A673 (cell line): ENCODE data around the gene PSORS1C1. TPM values are rescaled to one million over a fixed set of nuclear protein-coding genes. Genes with fewer than 3 reads are reported as not detected.

Experiments
- BruUV-seq: library from RNA; stranded (reverse); fragments of 400-500 nt; replicated peaks from 2 replicates; lab custom pipeline; 2021; lab: Mats Ljungman, UMichigan
- CTCF ChIA-PET: fragments of 300-600 bp; sonication (Branson Sonifier 250); formaldehyde crosslinking; loops from one replicate; lab custom pipeline; 2022; ENCODE audit warnings: antibody characterized with exemption; lab: Charles Lee
- POLR2A ChIA-PET: fragments of 300-600 bp; sonication (Branson Sonifier 250); formaldehyde crosslinking; loops from one replicate; lab custom pipeline; 2022; ENCODE audit warnings: antibody characterized with exemption; ENCODE audit not compliant: low non-redundant PET; lab: Charles Lee
- DNase-seq: peaks from one replicate; pipeline ENCODE4 v3.0.0-alpha.2; 2015; ENCODE audit warnings: low spot score
- H3K27ac ChIP-seq: fragments of 200-600 bp; sonication (generic); 2 replicates; pipeline ENCODE4 v1.5.1; 2016; ENCODE audit warnings: mixed run types, low read depth, mild to moderate bottlenecking, mixed read lengths, antibody characterized with exemption, low read length; ENCODE audit not compliant: poor library complexity, severe bottlenecking
- H3K27me3 ChIP-seq: fragments of 200-600 bp; sonication (generic); replicated peaks from 2 replicates; pipeline ENCODE4 v1.6.1; 2017; ENCODE audit warnings: mixed run types, low read depth, mild to moderate bottlenecking, mixed read lengths, antibody characterized with exemption, low read length; ENCODE audit not compliant: insufficient read depth, poor library complexity
- H3K36me3 ChIP-seq: fragments of 200-600 bp; sonication (generic); 2 replicates; pipeline ENCODE4 v1.6.1; 2016; ENCODE audit warnings: mixed run types, mild to moderate bottlenecking, mixed read lengths, antibody characterized with exemption, low read length; ENCODE audit not compliant: insufficient read depth, poor library complexity, severe bottlenecking
- H3K4me1 ChIP-seq: fragments of 200-600 bp; sonication (generic); 2 replicates; pipeline ENCODE4 v1.6.1; 2017; ENCODE audit warnings: mixed run types, mild to moderate bottlenecking, mixed read lengths, antibody characterized with exemption, low read length; ENCODE audit not compliant: insufficient read depth, poor library complexity, severe bottlenecking
- H3K4me3 ChIP-seq: fragments of 200-600 bp; sonication (generic); 2 replicates; pipeline ENCODE4 v1.5.1; 2016; ENCODE audit warnings: low read depth, mixed run types, mild to moderate bottlenecking, mixed read lengths, low read length; ENCODE audit not compliant: poor library complexity, severe bottlenecking
- H3K9me3 ChIP-seq: fragments of 200-600 bp; sonication (generic); 2 replicates; pipeline ENCODE4 v1.6.1; 2016; ENCODE audit warnings: mixed run types, low read depth, mild to moderate bottlenecking, mixed read lengths, antibody characterized with exemption, low read length; ENCODE audit not compliant: poor library complexity, severe bottlenecking
- EZH2 ChIP-seq: fragments of 200-600 bp; sonication (generic); IDR thresholded peaks from 2 replicates; pipeline ENCODE4 v1.6.1; 2017; ENCODE audit warnings: borderline replicate concordance, low read depth, mild to moderate bottlenecking, mixed read lengths, antibody characterized with exemption, low read length; ENCODE audit not compliant: poor library complexity, severe bottlenecking
- intact Hi-C: fragments of 100-400 bp; cut with micrococcal nuclease; formaldehyde crosslinking; loops from one replicate; pipeline ENCODE4 v1.10.0; 2022; ENCODE audit not compliant: unreplicated experiment
- total RNA-seq: library from RNA; stranded (reverse); gene quantifications from 2 replicates; pipeline ENCODE4 v1.2.3, GENCODE V29; 2021
- TF ChIP-seq, protein P1 (sequence below): fragments of 300-800, 200-600 bp; sonication (generic); conservative IDR thresholded peaks from 2 replicates; pipeline ENCODE4 v1.5.1; 2017; ENCODE audit warnings: low read depth, mild to moderate bottlenecking, antibody characterized with exemption, low read length, moderate library complexity, mixed read lengths

The PSORS1C1 gene
- total RNA-seq, 1 experiment from 2014 or later = not detected

DNA sequence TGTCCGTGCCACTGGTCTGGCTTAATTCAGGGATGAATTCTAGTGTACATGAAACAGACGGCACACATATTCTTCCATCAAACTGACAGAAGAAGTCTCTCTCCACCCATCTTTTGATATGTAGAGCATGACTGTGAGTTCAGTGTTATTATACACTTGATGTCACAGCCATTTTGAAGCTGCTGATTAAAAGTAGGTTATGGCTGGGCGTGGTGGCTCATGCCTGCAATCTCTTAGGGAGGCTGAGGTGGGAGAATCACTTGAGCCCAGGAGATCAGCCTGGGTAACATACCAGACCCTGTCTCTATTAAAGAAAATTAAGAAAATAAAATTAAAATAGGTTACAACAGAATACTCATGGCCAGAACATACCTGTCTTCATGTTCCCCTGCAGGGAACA is 22.9 kb upstream of the PSORS1C1 start:
- no peaks in the 10 kb centered on the region for H3K27me3 ChIP-seq
- intact Hi-C loops = no loop called here
- TF ChIP-seq EZH2 = no peak
- no peak for DNase-seq
- H3K9me3 ChIP-seq = no peaks in the 10 kb centered on the region
- H3K4me3 ChIP-seq = no peak overlapping the region
- ChIA-PET POLR2A (no interaction called here), CTCF (no interaction called here)
- H3K27ac ChIP-seq = no peak overlapping the region
- BruUV-seq = no TSS peak
- H3K4me1 ChIP-seq = peaks cover 18% of the 10 kb centered on the region
- no peaks in the 10 kb centered on the region for H3K36me3 ChIP-seq

DNA sequence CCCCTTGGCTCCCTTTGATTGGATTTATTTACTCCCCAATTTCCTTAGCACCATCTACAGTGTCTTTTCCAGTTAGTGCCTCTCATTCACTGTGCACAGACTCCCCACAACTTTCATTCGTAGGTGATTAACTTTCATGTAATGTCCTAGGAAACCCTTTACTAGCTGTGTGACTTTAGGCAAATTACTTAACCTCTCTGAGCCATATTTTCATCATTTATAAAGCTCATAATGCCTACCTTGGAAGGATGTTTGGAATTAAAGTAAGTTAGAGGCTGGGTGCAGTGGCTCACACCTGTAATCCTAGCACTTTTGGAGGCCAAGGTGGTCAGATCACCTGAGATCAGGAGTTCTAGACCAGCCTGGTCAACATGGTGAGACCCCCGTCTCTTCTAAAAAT is 22.4 kb upstream of the PSORS1C1 start:
- BruUV-seq = no TSS peak
- no peak overlapping the region for H3K27ac ChIP-seq
- H3K36me3 ChIP-seq = no peaks in the 10 kb centered on the region
- no peak for DNase-seq
- no peak overlapping the region for H3K4me3 ChIP-seq
- TF ChIP-seq, protein P1, sequence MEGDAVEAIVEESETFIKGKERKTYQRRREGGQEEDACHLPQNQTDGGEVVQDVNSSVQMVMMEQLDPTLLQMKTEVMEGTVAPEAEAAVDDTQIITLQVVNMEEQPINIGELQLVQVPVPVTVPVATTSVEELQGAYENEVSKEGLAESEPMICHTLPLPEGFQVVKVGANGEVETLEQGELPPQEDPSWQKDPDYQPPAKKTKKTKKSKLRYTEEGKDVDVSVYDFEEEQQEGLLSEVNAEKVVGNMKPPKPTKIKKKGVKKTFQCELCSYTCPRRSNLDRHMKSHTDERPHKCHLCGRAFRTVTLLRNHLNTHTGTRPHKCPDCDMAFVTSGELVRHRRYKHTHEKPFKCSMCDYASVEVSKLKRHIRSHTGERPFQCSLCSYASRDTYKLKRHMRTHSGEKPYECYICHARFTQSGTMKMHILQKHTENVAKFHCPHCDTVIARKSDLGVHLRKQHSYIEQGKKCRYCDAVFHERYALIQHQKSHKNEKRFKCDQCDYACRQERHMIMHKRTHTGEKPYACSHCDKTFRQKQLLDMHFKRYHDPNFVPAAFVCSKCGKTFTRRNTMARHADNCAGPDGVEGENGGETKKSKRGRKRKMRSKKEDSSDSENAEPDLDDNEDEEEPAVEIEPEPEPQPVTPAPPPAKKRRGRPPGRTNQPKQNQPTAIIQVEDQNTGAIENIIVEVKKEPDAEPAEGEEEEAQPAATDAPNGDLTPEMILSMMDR = no peak
- TF ChIP-seq EZH2 = no peak
- POLR2A ChIA-PET = no interaction called here
- H3K4me1 ChIP-seq = peaks cover 12% of the 10 kb centered on the region
- CTCF ChIA-PET = no interaction called here
- H3K9me3 ChIP-seq = no peaks in the 10 kb centered on the region
- H3K27me3 ChIP-seq = no peaks in the 10 kb centered on the region
- intact Hi-C loops = no loop called here

DNA sequence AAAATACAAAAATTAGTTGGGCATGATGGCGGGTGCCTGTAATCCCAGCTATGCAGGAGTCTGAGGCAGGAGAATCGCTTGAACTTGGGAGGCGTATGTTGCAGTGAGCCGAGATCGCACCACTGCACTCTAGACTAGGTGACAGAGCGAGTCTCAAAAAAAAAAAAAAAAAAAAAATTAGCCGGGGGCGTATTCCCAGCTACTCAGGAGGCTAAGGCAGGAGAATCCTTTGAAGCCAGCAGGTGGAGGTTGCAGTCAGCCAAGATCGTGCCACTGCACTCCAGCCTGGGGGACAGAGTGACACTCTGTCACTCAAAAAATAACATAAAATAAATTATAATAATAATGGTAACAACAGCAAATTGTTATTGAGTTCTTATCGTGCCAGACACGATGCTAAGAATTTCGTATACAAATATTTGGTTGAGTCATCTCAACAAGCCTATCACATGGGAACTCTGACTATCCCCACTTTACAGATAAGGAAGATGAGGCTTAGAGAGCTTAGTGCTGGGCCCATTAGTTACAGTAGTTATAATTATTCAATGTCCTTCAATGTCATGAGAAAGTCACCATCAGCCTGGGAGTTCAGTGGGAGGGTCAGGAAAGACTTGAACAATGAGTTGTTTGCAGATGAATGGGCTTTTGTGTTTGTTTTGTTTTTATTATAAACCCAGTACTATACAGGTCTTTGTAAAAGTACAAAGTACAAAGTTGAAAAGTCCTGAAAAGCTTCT is 21.7 kb upstream of the PSORS1C1 start:
- CTCF ChIA-PET = no interaction called here
- no TSS peak for BruUV-seq
- H3K27ac ChIP-seq = no peak overlapping the region
- no peaks in the 10 kb centered on the region for H3K9me3 ChIP-seq
- no peaks in the 10 kb centered on the region for H3K27me3 ChIP-seq
- intact Hi-C loops = no loop called here
- no peak for DNase-seq
- no peak for TF ChIP-seq EZH2
- TF ChIP-seq, protein P1 = no peak
- POLR2A ChIA-PET = no interaction called here
- peaks cover 10% of the 10 kb centered on the region for H3K4me1 ChIP-seq
- no peaks in the 10 kb centered on the region for H3K36me3 ChIP-seq
- H3K4me3 ChIP-seq = no peak overlapping the region
